ENCODE data around the gene TLL1.

TLL1 gene

DNA sequence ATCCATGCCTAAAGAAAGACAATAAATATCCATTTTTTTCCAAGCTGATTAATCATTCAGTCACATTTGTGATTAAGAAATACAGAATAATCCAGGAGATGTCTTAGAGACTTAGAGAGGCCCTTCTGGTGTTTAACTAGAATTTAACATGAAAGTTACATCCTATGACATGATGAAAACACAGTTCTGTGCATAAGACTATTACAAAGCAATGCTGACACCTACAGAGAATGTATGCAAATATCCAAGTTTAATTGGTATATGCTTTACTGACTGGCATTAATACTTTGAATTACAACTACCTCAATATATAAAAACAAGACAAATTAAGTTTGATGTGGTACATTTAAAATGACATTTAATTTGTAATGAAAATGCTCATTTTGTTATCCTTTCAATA, 17.8 kb upstream of the TLL1 start:
- no peak overlapping the region for H3K4me3 ChIP-seq (ENCODE audit: insufficient read depth, low read depth, low read length, poor library complexity, severe bottlenecking)
- H3K36me3 ChIP-seq (ENCODE audit: control insufficient read depth, insufficient read depth, low read length), result no peaks in the 10 kb centered on the region
- no peaks in the 10 kb centered on the region for H3K9me3 ChIP-seq (ENCODE audit: control insufficient read depth, low read length)
- DNase-seq, result no peak
- no peak overlapping the region for H3K27ac ChIP-seq (ENCODE audit: insufficient read depth, low read length, poor library complexity, severe bottlenecking)
- no peaks in the 10 kb centered on the region for H3K27me3 ChIP-seq (replicated peaks; ENCODE audit: control insufficient read depth, insufficient read depth, low read length, poor library complexity, severe bottlenecking)
- no peaks in the 10 kb centered on the region for H3K4me1 ChIP-seq (ENCODE audit: control insufficient read depth, insufficient read depth, low read length, poor library complexity, severe bottlenecking)

- Histone ChIP-seq H3K4me1 (ENCODE audit: control insufficient read depth, insufficient read depth, low read length, poor library complexity, severe bottlenecking) (no peaks in the 10 kb centered on the region), H3K4me3 (ENCODE audit: insufficient read depth, low read depth, low read length, poor library complexity, severe bottlenecking) (no peak overlapping the region), H3K27ac (ENCODE audit: insufficient read depth, low read length, poor library complexity, severe bottlenecking) (no peak overlapping the region), H3K9me3 (ENCODE audit: control insufficient read depth, low read length) (no peaks in the 10 kb centered on the region), H3K36me3 (ENCODE audit: control insufficient read depth, insufficient read depth, low read length) (no peaks in the 10 kb centered on the region), H3K27me3 (replicated peaks; ENCODE audit: control insufficient read depth, insufficient read depth, low read length, poor library complexity, severe bottlenecking) (no peaks in the 10 kb centered on the region)
- no peak for DNase-seq
Measured at GRCh38 chr4:165861363-165861762, 11.7 kb upstream of the TLL1 start.

GRCh38 chr4:165864271-165864670, 8.8 kb upstream of the TLL1 start:
- H3K27me3 ChIP-seq (replicated peaks; ENCODE audit: control insufficient read depth, insufficient read depth, low read length, poor library complexity, severe bottlenecking), result no peaks in the 10 kb centered on the region
- H3K4me1 ChIP-seq (ENCODE audit: control insufficient read depth, insufficient read depth, low read length, poor library complexity, severe bottlenecking), result no peaks in the 10 kb centered on the region
- no peak overlapping the region for H3K4me3 ChIP-seq (ENCODE audit: insufficient read depth, low read depth, low read length, poor library complexity, severe bottlenecking)
- no peaks in the 10 kb centered on the region for H3K36me3 ChIP-seq (ENCODE audit: control insufficient read depth, insufficient read depth, low read length)
- H3K9me3 ChIP-seq (ENCODE audit: control insufficient read depth, low read length), result no peaks in the 10 kb centered on the region
- DNase-seq, result no peak
- no peak overlapping the region for H3K27ac ChIP-seq (ENCODE audit: insufficient read depth, low read length, poor library complexity, severe bottlenecking)

DNA sequence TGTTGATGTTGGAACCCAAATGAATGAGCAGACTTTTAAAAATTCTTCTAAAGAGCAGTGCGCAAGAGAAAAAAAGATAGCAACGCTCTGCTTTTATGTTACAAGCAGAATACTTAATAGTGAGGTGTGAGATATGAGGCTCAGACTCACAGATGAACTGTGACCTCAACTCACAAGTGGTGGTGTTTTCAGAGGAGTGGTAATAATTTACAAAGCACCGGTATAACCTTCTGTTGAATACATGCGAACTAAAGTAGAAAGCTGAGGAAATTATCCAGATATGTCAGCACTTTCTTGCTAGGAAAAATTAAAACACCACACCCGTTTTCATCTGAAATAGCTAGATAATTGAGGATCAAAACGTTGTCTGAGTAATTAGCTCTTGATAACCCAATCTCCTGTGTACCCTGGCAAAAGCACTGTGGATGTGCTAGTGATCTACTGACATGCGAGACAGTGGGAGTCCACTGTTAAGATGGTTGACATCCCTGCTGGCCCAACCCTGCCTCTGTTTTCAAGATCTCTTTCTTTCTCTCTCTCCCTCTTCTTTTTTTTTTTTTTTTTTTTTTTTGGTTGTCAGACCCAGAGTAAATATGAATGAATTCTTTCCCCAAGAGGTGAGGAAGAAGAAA, 6.9 kb upstream of the TLL1 start:
- Histone ChIP-seq H3K27me3 (replicated peaks; ENCODE audit: control insufficient read depth, insufficient read depth, low read length, poor library complexity, severe bottlenecking) (no peaks in the 10 kb centered on the region), H3K27ac (ENCODE audit: insufficient read depth, low read length, poor library complexity, severe bottlenecking) (no peak overlapping the region), H3K4me3 (ENCODE audit: insufficient read depth, low read depth, low read length, poor library complexity, severe bottlenecking) (no peak overlapping the region), H3K36me3 (ENCODE audit: control insufficient read depth, insufficient read depth, low read length) (no peaks in the 10 kb centered on the region), H3K9me3 (ENCODE audit: control insufficient read depth, low read length) (no peaks in the 10 kb centered on the region), H3K4me1 (ENCODE audit: control insufficient read depth, insufficient read depth, low read length, poor library complexity, severe bottlenecking) (no peaks in the 10 kb centered on the region)
- no peak for DNase-seq

DNA sequence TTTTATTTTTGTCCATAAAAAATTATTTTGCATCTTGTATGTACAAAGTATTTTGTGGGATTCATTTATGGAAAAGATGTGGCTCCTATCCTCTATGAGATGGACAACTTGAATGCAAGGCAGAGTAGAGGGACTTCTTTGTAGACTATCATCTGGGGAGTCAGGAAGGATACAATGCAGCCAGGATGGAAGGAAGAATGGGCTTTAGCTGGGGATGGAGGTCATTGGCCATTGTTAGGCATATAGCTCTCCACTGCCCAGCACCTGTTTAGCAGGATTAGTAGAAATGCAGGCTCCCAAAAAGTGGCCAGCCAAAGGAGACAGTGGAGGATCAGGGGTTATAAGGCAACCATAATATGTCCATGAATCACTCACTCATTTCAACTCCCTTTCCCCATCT, 5.1 kb upstream of the TLL1 start:
- no peak for DNase-seq
- Histone ChIP-seq H3K27ac (ENCODE audit: insufficient read depth, low read length, poor library complexity, severe bottlenecking) (no peak overlapping the region), H3K36me3 (ENCODE audit: control insufficient read depth, insufficient read depth, low read length) (no peaks in the 10 kb centered on the region), H3K4me3 (ENCODE audit: insufficient read depth, low read depth, low read length, poor library complexity, severe bottlenecking) (no peak overlapping the region), H3K9me3 (ENCODE audit: control insufficient read depth, low read length) (no peaks in the 10 kb centered on the region), H3K4me1 (ENCODE audit: control insufficient read depth, insufficient read depth, low read length, poor library complexity, severe bottlenecking) (no peaks in the 10 kb centered on the region), H3K27me3 (replicated peaks; ENCODE audit: control insufficient read depth, insufficient read depth, low read length, poor library complexity, severe bottlenecking) (no peaks in the 10 kb centered on the region)

DNA sequence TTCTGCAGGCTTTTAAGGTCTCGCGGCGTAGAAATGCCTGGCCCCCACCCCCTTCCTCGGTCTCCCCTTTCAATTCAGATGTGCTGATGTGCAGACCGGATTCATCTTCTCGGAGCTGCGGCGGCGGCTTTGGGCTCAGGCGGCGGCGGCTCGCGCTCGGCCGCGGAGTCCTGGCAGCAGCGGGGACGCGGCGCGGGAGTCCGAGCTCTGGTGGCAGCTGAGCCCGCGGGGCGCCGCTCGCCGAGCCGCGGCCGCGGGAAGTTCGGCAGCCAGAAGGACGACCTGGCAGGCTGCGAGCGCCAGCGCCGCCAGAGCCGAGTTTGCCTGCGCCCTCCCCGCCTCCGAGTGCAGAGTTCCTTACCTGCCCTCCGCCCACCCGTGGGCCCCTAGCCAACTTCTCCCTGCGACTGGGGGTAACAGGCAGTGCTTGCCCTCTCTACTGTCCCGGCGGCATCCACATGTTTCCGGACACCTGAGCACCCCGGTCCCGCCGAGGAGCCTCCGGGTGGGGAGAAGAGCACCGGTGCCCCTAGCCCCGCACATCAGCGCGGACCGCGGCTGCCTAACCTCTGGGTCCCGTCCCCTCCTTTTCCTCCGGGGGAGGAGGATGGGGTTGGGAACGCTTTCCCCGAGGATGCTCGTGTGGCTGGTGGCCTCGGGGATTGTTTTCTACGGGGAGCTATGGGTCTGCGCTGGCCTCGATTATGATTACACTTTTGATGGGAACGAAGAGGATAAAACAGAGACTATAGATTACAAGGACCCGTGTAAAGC, 448 bp downstream of the TLL1 start:
- peaks cover 5% of the 10 kb centered on the region for H3K27me3 ChIP-seq (replicated peaks; ENCODE audit: control insufficient read depth, insufficient read depth, low read length, poor library complexity, severe bottlenecking)
- no peaks in the 10 kb centered on the region for H3K36me3 ChIP-seq (ENCODE audit: control insufficient read depth, insufficient read depth, low read length)
- H3K9me3 ChIP-seq (ENCODE audit: control insufficient read depth, low read length), result no peaks in the 10 kb centered on the region
- no peak overlapping the region for H3K4me3 ChIP-seq (ENCODE audit: insufficient read depth, low read depth, low read length, poor library complexity, severe bottlenecking)
- no peaks in the 10 kb centered on the region for H3K4me1 ChIP-seq (ENCODE audit: control insufficient read depth, insufficient read depth, low read length, poor library complexity, severe bottlenecking)
- DNase-seq, result no peak
- H3K27ac ChIP-seq (ENCODE audit: insufficient read depth, low read length, poor library complexity, severe bottlenecking), result no peak overlapping the region

DNA sequence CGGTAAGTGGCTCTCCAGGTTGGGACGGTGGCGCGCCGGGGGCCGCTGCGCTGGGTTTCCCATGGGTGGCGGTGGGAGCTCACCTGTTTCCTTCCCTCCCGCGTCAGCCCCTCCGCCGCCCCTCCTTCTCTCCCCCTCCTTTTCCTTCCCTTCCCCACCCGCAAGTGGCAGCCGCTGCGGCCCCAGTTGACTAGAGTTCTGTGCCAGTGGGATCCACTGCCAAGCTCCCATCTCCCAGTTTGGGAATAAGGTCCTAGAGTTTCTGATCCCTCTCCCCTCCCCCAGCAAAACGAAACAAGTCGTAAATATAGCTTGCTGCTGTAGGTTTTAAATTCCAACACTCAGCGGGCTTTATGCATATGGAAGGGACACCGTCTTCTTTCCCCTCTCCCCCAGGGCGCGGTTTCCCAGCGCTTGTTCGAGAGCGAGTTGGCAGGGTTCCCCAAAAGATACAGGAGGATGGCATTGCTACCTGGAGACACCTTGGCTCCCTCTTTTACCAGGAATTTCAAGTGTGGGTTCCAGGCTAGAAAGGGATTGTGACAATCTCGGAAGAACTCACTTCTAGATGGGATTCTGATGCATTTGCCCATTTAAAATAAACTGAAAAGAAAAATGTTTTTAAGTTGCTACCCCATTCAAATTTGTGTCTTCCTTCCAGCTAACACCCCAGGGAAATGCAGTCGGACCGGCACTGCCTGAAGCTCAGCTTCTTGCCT, 1.2 kb downstream of the TLL1 start:
- Histone ChIP-seq H3K4me1 (ENCODE audit: control insufficient read depth, insufficient read depth, low read length, poor library complexity, severe bottlenecking) (no peaks in the 10 kb centered on the region), H3K27me3 (replicated peaks; ENCODE audit: control insufficient read depth, insufficient read depth, low read length, poor library complexity, severe bottlenecking) (peaks cover 5% of the 10 kb centered on the region), H3K4me3 (ENCODE audit: insufficient read depth, low read depth, low read length, poor library complexity, severe bottlenecking) (no peak overlapping the region), H3K9me3 (ENCODE audit: control insufficient read depth, low read length) (no peaks in the 10 kb centered on the region), H3K27ac (ENCODE audit: insufficient read depth, low read length, poor library complexity, severe bottlenecking) (no peak overlapping the region), H3K36me3 (ENCODE audit: control insufficient read depth, insufficient read depth, low read length) (no peaks in the 10 kb centered on the region)
- no peak for DNase-seq

DNA sequence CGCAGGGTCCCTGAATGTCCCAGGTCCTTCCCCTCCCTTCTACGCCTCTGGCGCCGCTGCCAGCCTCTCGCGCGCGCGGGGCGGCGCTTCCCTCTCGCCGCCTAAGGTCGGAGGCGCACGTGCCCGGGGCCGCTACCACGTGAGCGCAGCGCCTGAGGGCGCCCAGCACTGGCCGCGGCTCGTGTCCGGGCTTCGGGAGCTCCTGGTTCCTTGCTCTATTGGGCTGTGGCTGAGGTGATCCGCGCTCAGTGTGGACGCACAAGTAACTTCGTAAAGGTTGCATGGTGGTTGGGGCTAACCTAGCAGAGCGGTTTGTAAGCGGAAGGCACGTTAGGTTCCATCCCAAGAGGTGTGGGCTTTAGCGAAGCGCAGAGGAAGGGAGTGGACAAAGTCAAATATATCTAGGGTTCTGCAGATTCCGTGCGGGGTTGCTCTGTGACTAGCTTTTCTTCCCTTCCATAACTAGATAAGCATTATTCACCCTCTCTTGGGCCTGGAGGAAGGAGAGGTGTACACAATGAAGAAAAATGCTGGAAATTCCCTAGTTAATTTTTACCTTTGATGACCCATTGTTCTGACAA, 1.8 kb downstream of the TLL1 start:
- no peaks in the 10 kb centered on the region for H3K36me3 ChIP-seq (ENCODE audit: control insufficient read depth, insufficient read depth, low read length)
- peaks cover 5% of the 10 kb centered on the region for H3K27me3 ChIP-seq (replicated peaks; ENCODE audit: control insufficient read depth, insufficient read depth, low read length, poor library complexity, severe bottlenecking)
- no peaks in the 10 kb centered on the region for H3K9me3 ChIP-seq (ENCODE audit: control insufficient read depth, low read length)
- no peak overlapping the region for H3K27ac ChIP-seq (ENCODE audit: insufficient read depth, low read length, poor library complexity, severe bottlenecking)
- H3K4me1 ChIP-seq (ENCODE audit: control insufficient read depth, insufficient read depth, low read length, poor library complexity, severe bottlenecking), result no peaks in the 10 kb centered on the region
- no peak overlapping the region for H3K4me3 ChIP-seq (ENCODE audit: insufficient read depth, low read depth, low read length, poor library complexity, severe bottlenecking)
- no peak for DNase-seq

DNA sequence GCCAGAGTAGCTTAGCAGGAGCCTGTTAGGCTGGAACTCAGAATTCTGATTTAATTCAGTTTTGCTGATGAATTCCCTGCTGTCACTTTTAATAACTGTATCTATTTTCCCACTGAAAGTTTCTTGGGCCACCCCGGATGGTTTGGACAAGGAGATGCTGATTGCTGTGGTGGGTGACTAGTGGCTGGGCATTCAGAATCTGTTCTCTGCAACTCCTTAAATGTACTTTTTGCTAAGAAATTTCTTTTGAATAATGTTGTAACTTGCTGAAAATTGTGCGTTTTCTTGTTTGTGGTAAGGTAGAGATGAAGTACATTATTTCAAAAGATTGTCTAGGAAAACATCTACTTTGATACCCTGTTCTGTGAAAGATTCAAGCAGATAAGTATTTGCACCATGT, 2.4 kb downstream of the TLL1 start:
- no peaks in the 10 kb centered on the region for H3K9me3 ChIP-seq (ENCODE audit: control insufficient read depth, low read length)
- no peak overlapping the region for H3K27ac ChIP-seq (ENCODE audit: insufficient read depth, low read length, poor library complexity, severe bottlenecking)
- no peaks in the 10 kb centered on the region for H3K4me1 ChIP-seq (ENCODE audit: control insufficient read depth, insufficient read depth, low read length, poor library complexity, severe bottlenecking)
- no peak for DNase-seq
- peaks cover 5% of the 10 kb centered on the region for H3K27me3 ChIP-seq (replicated peaks; ENCODE audit: control insufficient read depth, insufficient read depth, low read length, poor library complexity, severe bottlenecking)
- H3K4me3 ChIP-seq (ENCODE audit: insufficient read depth, low read depth, low read length, poor library complexity, severe bottlenecking), result no peak overlapping the region
- H3K36me3 ChIP-seq (ENCODE audit: control insufficient read depth, insufficient read depth, low read length), result no peaks in the 10 kb centered on the region

- Histone ChIP-seq H3K27ac (ENCODE audit: insufficient read depth, low read length, poor library complexity, severe bottlenecking) (no peak overlapping the region), H3K27me3 (replicated peaks; ENCODE audit: control insufficient read depth, insufficient read depth, low read length, poor library complexity, severe bottlenecking) (peaks cover 5% of the 10 kb centered on the region)
Measured at GRCh38 chr4:165877286-165877685, 4.2 kb downstream of the TLL1 start.

More at GRCh38 chr4:165877286-165877685, 4.2 kb downstream of the TLL1 start:
- H3K4me3 ChIP-seq (ENCODE audit: insufficient read depth, low read depth, low read length, poor library complexity, severe bottlenecking), result no peak overlapping the region
- no peaks in the 10 kb centered on the region for H3K36me3 ChIP-seq (ENCODE audit: control insufficient read depth, insufficient read depth, low read length)
- no peaks in the 10 kb centered on the region for H3K9me3 ChIP-seq (ENCODE audit: control insufficient read depth, low read length)
- no peaks in the 10 kb centered on the region for H3K4me1 ChIP-seq (ENCODE audit: control insufficient read depth, insufficient read depth, low read length, poor library complexity, severe bottlenecking)
- DNase-seq, result no peak

Data from effector memory CD4-positive, alpha-beta T cell (primary cell).